HCT116 (cell line): Measurements from ENCODE around the gene PEX11B. TPM values are rescaled to one million over a fixed set of nuclear protein-coding genes. Genes with fewer than 3 reads are reported as not detected.

Experiments
- ATAC-seq: fragments of 200-7000 bp; cut with Tn5 transposase; 2 replicates; pipeline ENCODE4 v1.9.1; 2020; ENCODE audit warnings: mild to moderate bottlenecking, moderate library complexity
- BruUV-seq: library from RNA; stranded (reverse); fragments of 400-500 nt; replicated peaks from 2 replicates; lab custom pipeline; 2021; lab: Mats Ljungman, UMichigan
- CTCF ChIA-PET: fragments of 300-600 bp; sonication (Branson Sonifier 250); formaldehyde crosslinking; loops from one replicate; lab custom pipeline; 2021; ENCODE audit warnings: antibody characterized with exemption; lab: Charles Lee
- POLR2A ChIA-PET: fragments of 300-600, 350-600 bp; sonication (Branson Sonifier 250); formaldehyde crosslinking; loops from one replicate; lab custom pipeline; 2021; ENCODE audit warnings: antibody characterized with exemption; lab: Charles Lee
- RAD21 ChIA-PET, 2 experiments: fragments of 300-600 bp; sonication (Branson Sonifier 250); formaldehyde crosslinking; loops; one replicate each; lab custom pipeline; 2023; ENCODE audit warnings: low total read pairs in 2 of 2; ENCODE audit not compliant: uncharacterized antibody in 2 of 2, unreplicated experiment in 2 of 2, low non-redundant PET in 1 of 2; lab: Charles Lee
- DNase-seq: peaks from one replicate; pipeline ENCODE4 v3.0.0-alpha.2; 2010; ENCODE audit warnings: low read depth, low spot score
- H2AFZ ChIP-seq: fragments of 200-600 bp; shearing (Covaris generic), sonication (generic); 2 replicates; pipeline ENCODE4 v1.6.1; 2017; ENCODE audit warnings: low read depth, mixed run types, mixed read lengths, antibody characterized with exemption, low read length; ENCODE audit not compliant: poor library complexity, severe bottlenecking
- H3K27ac ChIP-seq: 2 replicates; pipeline ENCODE4 v1.5.1; 2012; ENCODE audit warnings: low read depth, low read length
- H3K27me3 ChIP-seq: fragments of 200-600 bp; sonication (generic); 2 replicates; pipeline ENCODE4 v1.6.1; 2016; ENCODE audit warnings: mixed run types, low read length, mixed read lengths; ENCODE audit not compliant: insufficient read depth
- H3K36me3 ChIP-seq, 2 experiments: fragments of 200-500 bp in 1 of 2; fragments of 200-600 bp in 1 of 2; sonication (Bioruptor generic) in 1 of 2; sonication (generic) in 1 of 2; 2 replicates each; pipeline versions ENCODE4 v1.5.1 to v1.6.1; 2014 to 2016; ENCODE audit warnings: low read length in 2 of 2, inconsistent platforms in 1 of 2, mixed read lengths in 1 of 2, mixed run types in 1 of 2; ENCODE audit not compliant: insufficient read depth in 2 of 2, control insufficient read depth in 1 of 2
- H3K4me1 ChIP-seq, 2 experiments: fragments of 200-600 bp in 1 of 2; sonication (generic) in 1 of 2; 2 replicates each; pipeline versions ENCODE4 v1.5.1 to v1.6.1; 2012 to 2017; ENCODE audit warnings: low read length in 2 of 2, inconsistent platforms in 1 of 2, mild to moderate bottlenecking in 1 of 2, mixed read lengths in 1 of 2, mixed run types in 1 of 2, moderate library complexity in 1 of 2; ENCODE audit not compliant: insufficient read depth in 2 of 2, control insufficient read depth in 1 of 2
- H3K4me2 ChIP-seq: fragments of 200-600 bp; sonication (generic); 2 replicates; pipeline ENCODE4 v1.6.1; 2017; ENCODE audit warnings: mixed run types, low read length, mixed read lengths
- H3K4me3 ChIP-seq, 2 experiments: fragments of 200-600 bp in 1 of 2; sonication (generic) in 1 of 2; replicated peaks in 1 of 2; 2 replicates each; pipeline ENCODE4 v1.5.1; 2011 to 2016; ENCODE audit warnings: low read length in 2 of 2, control low read depth in 1 of 2, low read depth in 1 of 2, mild to moderate bottlenecking in 1 of 2, mixed read lengths in 1 of 2, mixed run types in 1 of 2
- H3K79me2 ChIP-seq: fragments of 200-600 bp; sonication (generic); 2 replicates; pipeline ENCODE4 v1.6.1; 2017; ENCODE audit warnings: mild to moderate bottlenecking, mixed run types, low read length, moderate library complexity, mixed read lengths; ENCODE audit not compliant: insufficient read depth
- H3K9ac ChIP-seq: fragments of 200-600 bp; sonication (generic); 2 replicates; pipeline ENCODE4 v1.6.1; 2016; ENCODE audit warnings: low read length, mixed read lengths
- H3K9me2 ChIP-seq: fragments of 200-600 bp; sonication (generic), shearing (Covaris generic); 2 replicates; pipeline ENCODE4 v1.6.1; 2017; ENCODE audit warnings: mixed run types, mild to moderate bottlenecking, moderate library complexity; ENCODE audit not compliant: insufficient read depth
- H3K9me3 ChIP-seq, 2 experiments: fragments of 200-500 bp in 1 of 2; fragments of 200-600 bp in 1 of 2; sonication (Bioruptor generic) in 1 of 2; sonication (generic) in 1 of 2; 2 replicates each; pipeline ENCODE4 v1.6.1; 2014 to 2017; ENCODE audit warnings: low read length in 2 of 2, mixed read lengths in 2 of 2, inconsistent platforms in 1 of 2, low read depth in 1 of 2, mild to moderate bottlenecking in 1 of 2, mixed run types in 1 of 2, moderate library complexity in 1 of 2; ENCODE audit not compliant: control insufficient read depth in 1 of 2, insufficient read depth in 1 of 2
- H4K20me1 ChIP-seq: fragments of 200-600 bp; sonication (generic), shearing (Covaris generic); 2 replicates; pipeline ENCODE4 v1.6.1; 2017; ENCODE audit warnings: mixed run types, mild to moderate bottlenecking, moderate library complexity; ENCODE audit not compliant: insufficient read depth
- ATF3 ChIP-seq: IDR thresholded peaks from 2 replicates; pipeline ENCODE4 v1.6.1; 2012
- CTCF ChIP-seq, 3 experiments: fragments of 200-600 bp in 1 of 3; sonication (generic) in 1 of 3; IDR thresholded peaks in 2 of 3; conservative IDR thresholded peaks in 1 of 3; 2 replicates each; pipeline ENCODE4 v1.5.1; 2012 to 2017; ENCODE audit warnings: low read depth in 2 of 3, low read length in 2 of 3, antibody characterized with exemption in 1 of 3, borderline replicate concordance in 1 of 3, control low read depth in 1 of 3, mild to moderate bottlenecking in 1 of 3, mixed read lengths in 1 of 3, mixed run types in 1 of 3, moderate library complexity in 1 of 3; ENCODE audit not compliant: insufficient read depth in 1 of 3
- EGR1 ChIP-seq: IDR thresholded peaks from 2 replicates; pipeline ENCODE4 v1.6.1; 2012; ENCODE audit warnings: low read depth
- ELF1 ChIP-seq: IDR thresholded peaks from 2 replicates; pipeline ENCODE4 v1.6.1; 2012; ENCODE audit warnings: low read depth, borderline replicate concordance
- EZH2phosphoT487 ChIP-seq: fragments of 200-600 bp; IDR thresholded peaks from 2 replicates; pipeline ENCODE4 v1.6.1; 2018; ENCODE audit warnings: antibody characterized with exemption, borderline replicate concordance
- FOSL1 ChIP-seq: IDR thresholded peaks from 2 replicates; pipeline ENCODE4 v1.6.1; 2012; ENCODE audit warnings: low read depth
- JUND ChIP-seq: IDR thresholded peaks from 2 replicates; pipeline ENCODE4 v1.6.1; 2012
- POLR2AphosphoS5 ChIP-seq: IDR thresholded peaks from 2 replicates; pipeline ENCODE4 v1.6.1; 2011; ENCODE audit warnings: mild to moderate bottlenecking, low read depth, low read length, moderate library complexity
- RAD21 ChIP-seq: IDR thresholded peaks from 2 replicates; pipeline ENCODE4 v1.6.1; 2012; ENCODE audit warnings: low read depth, mild to moderate bottlenecking
- REST ChIP-seq: IDR thresholded peaks from 2 replicates; pipeline ENCODE4 v1.6.1; 2012; ENCODE audit warnings: low read depth
- SIN3A ChIP-seq: IDR thresholded peaks from 2 replicates; pipeline ENCODE4 v1.6.1; 2012; ENCODE audit warnings: low read depth
- SRF ChIP-seq: IDR thresholded peaks from 2 replicates; pipeline ENCODE4 v1.6.1; 2012; ENCODE audit warnings: low read depth
- TCF7L2 ChIP-seq: IDR thresholded peaks from 2 replicates; pipeline ENCODE4 v1.7.0; 2011; ENCODE audit warnings: borderline replicate concordance, inconsistent platforms; ENCODE audit not compliant: insufficient read depth, insufficient read length; ENCODE audit errors: extremely low read depth
- ZFX ChIP-seq: fragments of 450-650 bp; IDR thresholded peaks from 2 replicates; pipeline ENCODE4 v1.6.1; 2017
- intact Hi-C: fragments of 100-400 bp; cut with micrococcal nuclease; formaldehyde crosslinking; loops from 2 replicates; pipeline ENCODE4 v1.10.0; 2022
- total RNA-seq: library from RNA; stranded (reverse); gene quantifications from one replicate; pipeline ENCODE4 v1.2.1, GENCODE V29; 2021; ENCODE audit not compliant: unreplicated experiment
- TF ChIP-seq, protein P1 (sequence below): IDR thresholded peaks from 2 replicates; pipeline ENCODE4 v1.6.1; 2011; ENCODE audit warnings: mild to moderate bottlenecking, low read length, moderate library complexity; ENCODE audit not compliant: insufficient replicate concordance; ENCODE audit errors: extremely low read depth

Gene PEX11B
- total RNA-seq, 1 experiment from 2014 or later: 20.9 TPM

DNA sequence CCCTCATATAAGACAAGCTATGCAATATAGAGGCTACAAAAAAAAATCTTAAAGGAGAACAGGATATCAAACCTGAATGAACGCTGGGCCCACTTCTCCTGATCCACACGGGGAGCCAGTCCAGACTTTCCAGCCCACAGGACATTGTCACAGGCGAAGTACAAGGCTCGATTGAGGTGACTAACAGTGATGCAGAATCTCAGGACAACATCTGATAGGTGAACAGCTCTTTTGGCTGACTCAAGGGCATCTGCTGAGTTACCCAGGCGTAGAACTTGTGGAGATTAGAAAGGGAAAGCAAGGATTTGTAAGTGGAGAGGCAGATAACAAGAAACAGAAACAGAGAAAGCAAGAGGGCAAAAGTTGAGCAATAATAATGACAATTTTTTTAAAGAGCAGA is 1.8 kb downstream of the PEX11B start:
- Histone ChIP-seq H3K4me3 (no peak overlapping the region), H3K9ac (no peak overlapping the region), H3K9me3 (no peaks in the 10 kb centered on the region), H3K79me2 (no peaks in the 10 kb centered on the region; the same call in 1 of the 2 replicates), H3K27ac (no peak overlapping the region), H3K27me3 (no peaks in the 10 kb centered on the region), H4K20me1 (no peaks in the 10 kb centered on the region), H3K4me2 (no peak overlapping the region; the same call in 1 of the 2 replicates), H3K4me1 (peaks cover 9 to 25% of the 10 kb centered on the region in 2 experiments; a peak in 3 of 4 replicates), H2AFZ (no peak overlapping the region), H3K36me3 (peaks cover 6 to 12% of the 10 kb centered on the region in 2 experiments; a peak in 3 of 4 replicates), H3K9me2 (no peaks in the 10 kb centered on the region)
- CTCF ChIA-PET: no interaction called here
- no peak for TF ChIP-seq EZH2phosphoT487
- no peak for TF ChIP-seq SIN3A
- TF ChIP-seq JUND: no peak
- TF ChIP-seq REST: no peak
- TF ChIP-seq RAD21: no peak
- no peak for TF ChIP-seq EGR1
- no peak for TF ChIP-seq TCF7L2
- no peak for TF ChIP-seq ATF3
- TF ChIP-seq ZFX: no peak
- TF ChIP-seq POLR2AphosphoS5: no peak
- TF ChIP-seq FOSL1: no peak
- no peak for TF ChIP-seq ELF1
- TF ChIP-seq SRF: no peak
- TF ChIP-seq, protein P1, sequence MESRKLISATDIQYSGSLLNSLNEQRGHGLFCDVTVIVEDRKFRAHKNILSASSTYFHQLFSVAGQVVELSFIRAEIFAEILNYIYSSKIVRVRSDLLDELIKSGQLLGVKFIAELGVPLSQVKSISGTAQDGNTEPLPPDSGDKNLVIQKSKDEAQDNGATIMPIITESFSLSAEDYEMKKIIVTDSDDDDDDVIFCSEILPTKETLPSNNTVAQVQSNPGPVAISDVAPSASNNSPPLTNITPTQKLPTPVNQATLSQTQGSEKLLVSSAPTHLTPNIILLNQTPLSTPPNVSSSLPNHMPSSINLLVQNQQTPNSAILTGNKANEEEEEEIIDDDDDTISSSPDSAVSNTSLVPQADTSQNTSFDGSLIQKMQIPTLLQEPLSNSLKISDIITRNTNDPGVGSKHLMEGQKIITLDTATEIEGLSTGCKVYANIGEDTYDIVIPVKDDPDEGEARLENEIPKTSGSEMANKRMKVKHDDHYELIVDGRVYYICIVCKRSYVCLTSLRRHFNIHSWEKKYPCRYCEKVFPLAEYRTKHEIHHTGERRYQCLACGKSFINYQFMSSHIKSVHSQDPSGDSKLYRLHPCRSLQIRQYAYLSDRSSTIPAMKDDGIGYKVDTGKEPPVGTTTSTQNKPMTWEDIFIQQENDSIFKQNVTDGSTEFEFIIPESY: no peak
- no peak for TF ChIP-seq CTCF (IDR thresholded peaks at IDR 0.05 in 2 of 3, conservative IDR thresholded peaks at IDR 0.05 in 1 of 3; ENCODE audit: borderline replicate concordance in 1 of 3, insufficient read depth in 1 of 3, low read depth in 2 of 3, low read length in 2 of 3)
- DNase-seq (no peak), ATAC-seq (no peak)
- intact Hi-C loops: loop anchor here (5.0 kb wide), 1 partner anchor 46 kb away; the partner anchor contains the start of genes ANKRD34A and POLR3GL
- RAD21 ChIA-PET: no interaction called here
- POLR2A ChIA-PET: interaction anchor here (1.4 kb wide), 2 partner anchors 11 to 57 kb away, joined by 3 read pairs; partner anchors contain the start of gene RBM8A
- no TSS peak for BruUV-seq
